Measurements from ENCODE around the gene MAD1L1. TPM values are rescaled to one million over a fixed set of nuclear protein-coding genes. Genes with fewer than 3 reads are reported as not detected.

MAD1L1 gene
- total and polyA plus RNA-seq, 2 donors, result 23.1 to 27.4 TPM

- DNase-seq (ENCODE audit: extremely low spot score), result no peak
- no peaks in the 10 kb centered on the region for H3K36me3 ChIP-seq (ENCODE audit: insufficient read depth)
- H3K27ac ChIP-seq (ENCODE audit: low read depth), result no peak overlapping the region
- no peak overlapping the region for H3K4me3 ChIP-seq (ENCODE audit: low read depth, low read length)
- H3K4me1 ChIP-seq (ENCODE audit: insufficient read depth), result no peaks in the 10 kb centered on the region
- WGBS, result 76% methylated on average over 12 of the region's 12 CpGs
Observed at GRCh38 chr7:2120251-2120660, 112.5 kb downstream of the MAD1L1 start.

GRCh38 chr7:2118630-2119190, 114.0 kb downstream of the MAD1L1 start:
- 87% methylated on average over 25 of the region's 25 CpGs for WGBS
- Histone ChIP-seq H3K4me3 (ENCODE audit: low read depth, low read length) (no peak overlapping the region), H3K36me3 (ENCODE audit: insufficient read depth) (no peaks in the 10 kb centered on the region), H3K27ac (ENCODE audit: low read depth) (no peak overlapping the region), H3K4me1 (ENCODE audit: insufficient read depth) (no peaks in the 10 kb centered on the region)
- no peak for DNase-seq (ENCODE audit: extremely low spot score)

GRCh38 chr7:2118056-2118455, 114.7 kb downstream of the MAD1L1 start:
- WGBS, result 93% methylated on average over 11 of the region's 11 CpGs
- no peak overlapping the region for H3K27ac ChIP-seq (ENCODE audit: low read depth)
- no peaks in the 10 kb centered on the region for H3K36me3 ChIP-seq (ENCODE audit: insufficient read depth)
- H3K4me3 ChIP-seq (ENCODE audit: low read depth, low read length), result no peak overlapping the region
- no peaks in the 10 kb centered on the region for H3K4me1 ChIP-seq (ENCODE audit: insufficient read depth)
- DNase-seq (ENCODE audit: extremely low spot score), result no peak

- DNase-seq (ENCODE audit: extremely low spot score), result no peak
- no peaks in the 10 kb centered on the region for H3K36me3 ChIP-seq (ENCODE audit: insufficient read depth)
- H3K4me1 ChIP-seq (ENCODE audit: insufficient read depth), result no peaks in the 10 kb centered on the region
- H3K27ac ChIP-seq (ENCODE audit: low read depth), result no peak overlapping the region
- H3K4me3 ChIP-seq (ENCODE audit: low read depth, low read length), result no peak overlapping the region
- WGBS, result 84% methylated on average over 4 of the region's 4 CpGs
Observed at GRCh38 chr7:2117646-2118045, 115.1 kb downstream of the MAD1L1 start.

GRCh38 chr7:2116989-2117591, 115.7 kb downstream of the MAD1L1 start:
- WGBS, result 47% methylated on average over 11 of the region's 11 CpGs
- Histone ChIP-seq H3K4me1 (ENCODE audit: insufficient read depth) (no peaks in the 10 kb centered on the region), H3K4me3 (ENCODE audit: low read depth, low read length) (no peak overlapping the region), H3K27ac (ENCODE audit: low read depth) (no peak overlapping the region), H3K36me3 (ENCODE audit: insufficient read depth) (no peaks in the 10 kb centered on the region)
- DNase-seq (ENCODE audit: extremely low spot score), result no peak

GRCh38 chr7:2116448-2116810, 116.3 kb downstream of the MAD1L1 start:
- Histone ChIP-seq H3K36me3 (ENCODE audit: insufficient read depth) (no peaks in the 10 kb centered on the region), H3K4me3 (ENCODE audit: low read depth, low read length) (no peak overlapping the region), H3K4me1 (ENCODE audit: insufficient read depth) (no peaks in the 10 kb centered on the region), H3K27ac (ENCODE audit: low read depth) (no peak overlapping the region)
- 75% methylated on average over 9 of the region's 9 CpGs for WGBS
- DNase-seq (ENCODE audit: extremely low spot score), result no peak

GRCh38 chr7:2115760-2116447, 116.8 kb downstream of the MAD1L1 start:
- no peak for DNase-seq (ENCODE audit: extremely low spot score)
- Histone ChIP-seq H3K4me3 (ENCODE audit: low read depth, low read length) (no peak overlapping the region), H3K27ac (ENCODE audit: low read depth) (no peak overlapping the region), H3K36me3 (ENCODE audit: insufficient read depth) (no peaks in the 10 kb centered on the region), H3K4me1 (ENCODE audit: insufficient read depth) (no peaks in the 10 kb centered on the region)
- 85% methylated on average over 25 of the region's 25 CpGs for WGBS

- Histone ChIP-seq H3K27ac (ENCODE audit: low read depth) (no peak overlapping the region), H3K4me1 (ENCODE audit: insufficient read depth) (no peaks in the 10 kb centered on the region), H3K36me3 (ENCODE audit: insufficient read depth) (no peaks in the 10 kb centered on the region), H3K4me3 (ENCODE audit: low read depth, low read length) (no peak overlapping the region)
- no peak for DNase-seq (ENCODE audit: extremely low spot score)
- 97% methylated on average over 49 of the region's 49 CpGs for WGBS
Observed at GRCh38 chr7:2114926-2115759, 117.6 kb downstream of the MAD1L1 start.

GRCh38 chr7:2114052-2114451, 118.7 kb downstream of the MAD1L1 start:
- 94% methylated on average over 14 of the region's 14 CpGs for WGBS
- Histone ChIP-seq H3K36me3 (ENCODE audit: insufficient read depth) (no peaks in the 10 kb centered on the region), H3K27ac (ENCODE audit: low read depth) (no peak overlapping the region), H3K4me1 (ENCODE audit: insufficient read depth) (no peaks in the 10 kb centered on the region), H3K4me3 (ENCODE audit: low read depth, low read length) (no peak overlapping the region)
- DNase-seq (ENCODE audit: extremely low spot score), result no peak

GRCh38 chr7:2112261-2113198, 120.2 kb downstream of the MAD1L1 start:
- no peak overlapping the region for H3K27ac ChIP-seq (ENCODE audit: low read depth)
- WGBS, result 85% methylated on average over 31 of the region's 31 CpGs
- no peaks in the 10 kb centered on the region for H3K36me3 ChIP-seq (ENCODE audit: insufficient read depth)
- no peak for DNase-seq (ENCODE audit: extremely low spot score)
- H3K4me3 ChIP-seq (ENCODE audit: low read depth, low read length), result no peak overlapping the region
- H3K4me1 ChIP-seq (ENCODE audit: insufficient read depth), result no peaks in the 10 kb centered on the region

GRCh38 chr7:2111568-2111967, 121.2 kb downstream of the MAD1L1 start:
- Histone ChIP-seq H3K4me3 (ENCODE audit: low read depth, low read length) (no peak overlapping the region), H3K4me1 (ENCODE audit: insufficient read depth) (no peaks in the 10 kb centered on the region), H3K36me3 (ENCODE audit: insufficient read depth) (no peaks in the 10 kb centered on the region), H3K27ac (ENCODE audit: low read depth) (no peak overlapping the region)
- 94% methylated on average over 13 of the region's 13 CpGs for WGBS
- DNase-seq (ENCODE audit: extremely low spot score), result no peak

- Histone ChIP-seq H3K4me1 (ENCODE audit: insufficient read depth) (no peaks in the 10 kb centered on the region), H3K36me3 (ENCODE audit: insufficient read depth) (no peaks in the 10 kb centered on the region), H3K27ac (ENCODE audit: low read depth) (no peak overlapping the region), H3K4me3 (ENCODE audit: low read depth, low read length) (no peak overlapping the region)
- WGBS, result 63% methylated on average over 34 of the region's 34 CpGs
- DNase-seq (ENCODE audit: extremely low spot score), result no peak
Observed at GRCh38 chr7:2110610-2111396, 121.9 kb downstream of the MAD1L1 start.

Data from urinary bladder (tissue), 4 donors.